GM19043 (cell line): ENCODE data around the gene SLC12A7.

Experiments
- ATAC-seq: cut with Tn5 transposase; IDR thresholded peaks from one replicate; pipeline ENCODE4 v1.9.1; 2021; ENCODE audit warnings: low read depth; ENCODE audit not compliant: unreplicated experiment

SLC12A7 gene

GRCh38 chr5:1055896-1056610, 55.8 kb downstream of the SLC12A7 start:
- no peak for ATAC-seq

- no peak for ATAC-seq
Observed at GRCh38 chr5:1054799-1055775, 56.8 kb downstream of the SLC12A7 start.

GRCh38 chr5:1054018-1054798, 57.7 kb downstream of the SLC12A7 start:
- no peak for ATAC-seq

GRCh38 chr5:1053391-1054017, 58.4 kb downstream of the SLC12A7 start:
- ATAC-seq = no peak

- no peak for ATAC-seq
Observed at GRCh38 chr5:1052641-1053390, 59.0 kb downstream of the SLC12A7 start.

- ATAC-seq = no peak
Observed at GRCh38 chr5:1052076-1052475, 59.8 kb downstream of the SLC12A7 start.

- ATAC-seq = no peak
Observed at GRCh38 chr5:1051366-1051720, 60.5 kb downstream of the SLC12A7 start.

GRCh38 chr5:1050423-1051365, 61.2 kb downstream of the SLC12A7 start:
- no peak for ATAC-seq

GRCh38 chr5:1048861-1049838, 62.7 kb downstream of the SLC12A7 start:
- ATAC-seq = no peak

- no peak for ATAC-seq
Observed at GRCh38 chr5:1048162-1048721, 63.6 kb downstream of the SLC12A7 start.

GRCh38 chr5:1047332-1047965, 64.4 kb downstream of the SLC12A7 start:
- ATAC-seq = no peak

GRCh38 chr5:1045960-1046560, 65.8 kb downstream of the SLC12A7 start:
- no peak for ATAC-seq

- ATAC-seq = no peak
Observed at GRCh38 chr5:1044117-1044516, 67.7 kb downstream of the SLC12A7 start.

GRCh38 chr5:1043327-1043726, 68.5 kb downstream of the SLC12A7 start:
- no peak for ATAC-seq

- no peak for ATAC-seq
Observed at GRCh38 chr5:1042626-1043025, 69.2 kb downstream of the SLC12A7 start.
